NCI-H187 (cell line): ENCODE measurements around the gene ATP8B3.

Source experiments
- DNase-seq, 2 experiments: peaks; one replicate each; lab custom pipeline; 2025; lab: John Stamatoyannopoulos, UW

The ATP8B3 gene

GRCh38 chr19:1796395-1797142 lies 15.5 kb downstream of the ATP8B3 start:
- DNase-seq: no peak

GRCh38 chr19:1794424-1795172 lies 17.5 kb downstream of the ATP8B3 start:
- no peak for DNase-seq

GRCh38 chr19:1791879-1792278 lies 20.2 kb downstream of the ATP8B3 start:
- no peak for DNase-seq

GRCh38 chr19:1790054-1790792 lies 21.9 kb downstream of the ATP8B3 start:
- no peak for DNase-seq

GRCh38 chr19:1789261-1790041 lies 22.6 kb downstream of the ATP8B3 start:
- DNase-seq: no peak

- no peak for DNase-seq
These were observed 25.0 kb downstream of the ATP8B3 start for GRCh38 chr19:1787116-1787515.

- DNase-seq: no peak
These were observed 25.4 kb downstream of the ATP8B3 start for GRCh38 chr19:1786668-1787067.

GRCh38 chr19:1785310-1785709 lies 26.8 kb downstream of the ATP8B3 start:
- no peak for DNase-seq

GRCh38 chr19:1783874-1784273 lies 28.2 kb downstream of the ATP8B3 start:
- no peak for DNase-seq

- no peak for DNase-seq
These were observed 28.7 kb downstream of the ATP8B3 start for GRCh38 chr19:1783354-1783753.

- no peak for DNase-seq
These were observed 29.6 kb downstream of the ATP8B3 start for GRCh38 chr19:1782521-1782920.

GRCh38 chr19:1780272-1780958 lies 31.7 kb downstream of the ATP8B3 start:
- DNase-seq: no peak

- no peak for DNase-seq
These were observed 32.5 kb downstream of the ATP8B3 start for GRCh38 chr19:1779574-1779973.

- no peak for DNase-seq
These were observed 34.9 kb downstream of the ATP8B3 start for GRCh38 chr19:1777149-1777548.

GRCh38 chr19:1776606-1777147 lies 35.4 kb downstream of the ATP8B3 start:
- DNase-seq: no peak

- no peak for DNase-seq
These were observed 36.0 kb downstream of the ATP8B3 start for GRCh38 chr19:1775951-1776605.

- no peak for DNase-seq
These were observed 36.9 kb downstream of the ATP8B3 start for GRCh38 chr19:1774989-1775772.

GRCh38 chr19:1773184-1773583 lies 38.9 kb downstream of the ATP8B3 start:
- DNase-seq: no peak

- DNase-seq: no peak
These were observed 41.1 kb downstream of the ATP8B3 start for GRCh38 chr19:1770866-1771576.
